SK-N-SH (cell line): ENCODE data around the gene PDZK1IP1. TPM values are rescaled to one million over a fixed set of nuclear protein-coding genes. Genes with fewer than 3 reads are reported as not detected.

Experiments
- CTCF ChIA-PET: fragments of 300-600, 350-600 bp; formaldehyde crosslinking; extraction: SDS; loops from one replicate; lab custom pipeline; 2021; lab: Yijun Ruan, JAX
- POLR2A ChIA-PET: fragments of 350-600 bp; sonication (Branson Sonifier 250); formaldehyde crosslinking; extraction: SDS; loops from one replicate; lab custom pipeline; 2020; ENCODE audit warnings: antibody characterized with exemption, inconsistent platforms; lab: Yijun Ruan, JAX
- DNase-seq: peaks from one replicate; pipeline ENCODE4 v3.0.0; 2012
- H2AFZ ChIP-seq: fragments of 200-600 bp; sonication (generic); 2 replicates; pipeline ENCODE4 v1.8.1; 2016; ENCODE audit warnings: antibody characterized with exemption, mild to moderate bottlenecking, low read depth
- H3F3A ChIP-seq: fragments of 200-600 bp; sonication (generic); replicated peaks from 2 replicates; pipeline ENCODE3; 2016; ENCODE audit warnings: antibody characterized with exemption, mild to moderate bottlenecking; ENCODE audit not compliant: insufficient read depth
- H3K27ac ChIP-seq, 2 experiments: fragments of 200-500 bp in 1 of 2; fragments of 200-600 bp in 1 of 2; sonication (Bioruptor generic) in 1 of 2; sonication (generic), shearing (Covaris generic) in 1 of 2; 2 replicates each; pipeline versions ENCODE4 v1.5.1 to v1.6.1; 2014 to 2016; ENCODE audit warnings: low read depth in 2 of 2, inconsistent platforms in 1 of 2, low read length in 1 of 2, mild to moderate bottlenecking in 1 of 2, mixed read lengths in 1 of 2
- H3K27me3 ChIP-seq: fragments of 200-600 bp; sonication (generic), shearing (Covaris generic); 2 replicates; pipeline ENCODE4 v1.6.1; 2016; ENCODE audit warnings: mixed run types; ENCODE audit not compliant: insufficient read depth
- H3K36me3 ChIP-seq, 2 experiments: fragments of 200-500 bp in 1 of 2; fragments of 200-600 bp in 1 of 2; sonication (Bioruptor generic) in 1 of 2; sonication (generic) in 1 of 2; replicated peaks in 1 of 2; 2 replicates each; pipeline versions ENCODE3 to v1.5.1; 2014 to 2016; ENCODE audit warnings: low read length in 1 of 2, mild to moderate bottlenecking in 1 of 2; ENCODE audit not compliant: insufficient read depth in 2 of 2, control insufficient read depth in 1 of 2
- H3K4me1 ChIP-seq, 2 experiments: fragments of 200-500 bp in 1 of 2; fragments of 200-600 bp in 1 of 2; sonication (Bioruptor generic) in 1 of 2; sonication (generic), shearing (Covaris generic) in 1 of 2; 2 replicates each; pipeline versions ENCODE4 v1.5.1 to v1.6.1; 2014 to 2016; ENCODE audit warnings: low read depth in 1 of 2, low read length in 1 of 2, mixed run types in 1 of 2; ENCODE audit not compliant: insufficient read depth in 2 of 2, control insufficient read depth in 1 of 2
- H3K4me2 ChIP-seq: fragments of 200-600 bp; sonication (generic), shearing (Covaris generic); 2 replicates; pipeline ENCODE4 v1.6.1; 2017; ENCODE audit warnings: mixed run types
- H3K4me3 ChIP-seq, 2 experiments: fragments of 200-500 bp in 1 of 2; fragments of 200-600 bp in 1 of 2; sonication (Bioruptor generic) in 1 of 2; sonication (generic), shearing (Covaris generic) in 1 of 2; 2 replicates each; pipeline versions ENCODE4 v1.5.1 to v1.8.1; 2014 to 2016; ENCODE audit warnings: low read depth in 2 of 2, inconsistent platforms in 1 of 2, low read length in 1 of 2, mild to moderate bottlenecking in 1 of 2, mixed read lengths in 1 of 2, moderate library complexity in 1 of 2
- H3K79me2 ChIP-seq: fragments of 200-600 bp; sonication (generic); 2 replicates; pipeline ENCODE4 v1.8.1; 2017; ENCODE audit warnings: mild to moderate bottlenecking; ENCODE audit not compliant: insufficient read depth
- H3K9ac ChIP-seq: fragments of 200-600 bp; sonication (generic); 2 replicates; pipeline ENCODE4 v1.6.1; 2017; ENCODE audit warnings: mixed run types
- H3K9me2 ChIP-seq: fragments of 200-600 bp; sonication (generic); 2 replicates; pipeline ENCODE4 v1.6.1; 2017; ENCODE audit warnings: mixed run types
- H3K9me3 ChIP-seq: fragments of 200-600 bp; sonication (generic); 2 replicates; pipeline ENCODE4 v1.6.1; 2017; ENCODE audit warnings: mixed run types, mild to moderate bottlenecking, moderate library complexity
- H4K20me1 ChIP-seq: fragments of 200-600 bp; sonication (generic); 2 replicates; pipeline ENCODE4 v1.6.1; 2017; ENCODE audit warnings: mild to moderate bottlenecking, mixed run types; ENCODE audit not compliant: insufficient read depth
- ELF1 ChIP-seq: IDR thresholded peaks from 2 replicates; pipeline ENCODE4 v1.4.0; 2012
- FOXJ3 ChIP-seq: sonication (generic); formaldehyde crosslinking; IDR thresholded peaks from 2 replicates; pipeline ENCODE4 v1.5.1; 2020; ENCODE audit warnings: mild to moderate bottlenecking, missing genetic modification reagents
- GABPA ChIP-seq: IDR thresholded peaks from 2 replicates; pipeline ENCODE4 v1.4.0; 2012; ENCODE audit warnings: low read depth, mild to moderate bottlenecking
- GATA2 ChIP-seq: sonication (generic); formaldehyde crosslinking; IDR thresholded peaks from 2 replicates; pipeline ENCODE4 v1.5.0; 2020; ENCODE audit warnings: mild to moderate bottlenecking, missing genetic modification reagents
- JUND ChIP-seq: IDR thresholded peaks from 2 replicates; pipeline ENCODE4 v1.4.0; 2012
- MEF2A ChIP-seq: IDR thresholded peaks from 2 replicates; pipeline ENCODE4 v1.4.0; 2012; ENCODE audit warnings: low read depth, borderline replicate concordance
- MXI1 ChIP-seq: IDR thresholded peaks from 2 replicates; pipeline ENCODE4 v1.6.1; 2012; ENCODE audit warnings: mild to moderate bottlenecking, low read depth, low read length, improper control_type of control experiment
- NRF1 ChIP-seq: IDR thresholded peaks from 2 replicates; pipeline ENCODE4 v1.6.1; 2012; ENCODE audit warnings: low read depth, mild to moderate bottlenecking, low read length
- POLR2AphosphoS5 ChIP-seq: IDR thresholded peaks from 2 replicates; pipeline ENCODE4 v1.6.1; 2012; ENCODE audit warnings: low read depth, low read length
- RCOR1 ChIP-seq: fragments of 150-350 bp; IDR thresholded peaks from 2 replicates; pipeline ENCODE4 v1.6.1; 2017; ENCODE audit warnings: antibody characterized with exemption, low read length
- RFX5 ChIP-seq: IDR thresholded peaks from 2 replicates; pipeline ENCODE4 v1.6.1; 2012; ENCODE audit warnings: mild to moderate bottlenecking, improper control_type of control experiment, low read length
- RXRA ChIP-seq: IDR thresholded peaks from 2 replicates; pipeline ENCODE4 v1.4.0; 2012; ENCODE audit warnings: low read depth, mild to moderate bottlenecking, borderline replicate concordance
- SIN3A ChIP-seq: IDR thresholded peaks from 2 replicates; pipeline ENCODE4 v1.6.1; 2012; ENCODE audit warnings: low read depth, mild to moderate bottlenecking, low read length, moderate library complexity, borderline replicate concordance
- TAF1 ChIP-seq: IDR thresholded peaks from 2 replicates; pipeline ENCODE4 v1.6.1; 2012; ENCODE audit warnings: low read depth, mild to moderate bottlenecking, low read length, moderate library complexity, borderline replicate concordance
- TEAD4 ChIP-seq: IDR thresholded peaks from 2 replicates; pipeline ENCODE4 v1.4.0; 2012; ENCODE audit warnings: mild to moderate bottlenecking, borderline replicate concordance; ENCODE audit not compliant: insufficient read depth
- WGBS: methylation state at CpG from one replicate; pipeline ENCODE4 v1.1.6; 2017; ENCODE audit warnings: low lambda C conversion rate; 5-methylcytosine and 5-hydroxymethylcytosine counted together
- polyA plus RNA-seq, 3 experiments: library from polyadenylated mRNA; depleted of rRNA; stranded (reverse); fragments of >200 nt; gene quantifications; 2 replicates each; pipeline ENCODE4 v1.2.3, GENCODE V29; 2012
- TF ChIP-seq, protein P1 (sequence below): IDR thresholded peaks from 2 replicates; pipeline ENCODE4 v1.4.0; 2012; ENCODE audit warnings: low read depth, borderline replicate concordance
- TF ChIP-seq, protein P2 (sequence below): fragments of 150-350 bp; IDR thresholded peaks from 2 replicates; pipeline ENCODE4 v1.6.1; 2017; ENCODE audit warnings: antibody characterized with exemption, low read length, low read depth, borderline replicate concordance
- TF ChIP-seq, protein P3 (sequence below): IDR thresholded peaks from 2 replicates; pipeline ENCODE4 v1.6.1; 2012; ENCODE audit warnings: mild to moderate bottlenecking, low read depth, low read length, moderate library complexity
- TF ChIP-seq, protein P4 (sequence below): IDR thresholded peaks from 2 replicates; pipeline ENCODE4 v1.4.0; 2012; ENCODE audit warnings: low read depth

Gene PDZK1IP1
- polyA plus RNA-seq, 1 of the 3 experiments (the other 2 are of a cell fraction), result not detected

DNA sequence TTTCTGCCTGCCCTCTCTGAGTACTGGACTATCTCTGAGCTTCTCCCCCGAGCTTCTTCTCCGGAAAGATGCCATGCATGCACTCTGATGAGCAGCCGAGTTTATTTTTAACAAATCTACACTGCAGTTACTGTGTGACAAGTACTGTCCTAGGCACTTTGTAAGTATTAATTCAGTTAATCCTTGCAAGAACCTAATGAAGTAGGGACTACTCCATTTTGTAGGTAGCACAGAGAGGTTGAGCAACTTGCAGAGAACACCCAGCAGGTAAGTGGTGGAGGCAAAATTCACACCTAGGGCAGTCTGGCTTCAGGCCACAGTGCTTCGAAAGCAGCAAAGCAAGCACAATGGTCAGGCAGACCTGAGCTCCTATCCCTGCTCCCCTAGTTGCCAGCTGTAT is 46.0 kb upstream of the PDZK1IP1 start:
- TF ChIP-seq POLR2AphosphoS5 (no peak), RFX5 (no peak), TEAD4 (no peak), TAF1 (no peak), RCOR1 (no peak)
- TF ChIP-seq, protein P1, sequence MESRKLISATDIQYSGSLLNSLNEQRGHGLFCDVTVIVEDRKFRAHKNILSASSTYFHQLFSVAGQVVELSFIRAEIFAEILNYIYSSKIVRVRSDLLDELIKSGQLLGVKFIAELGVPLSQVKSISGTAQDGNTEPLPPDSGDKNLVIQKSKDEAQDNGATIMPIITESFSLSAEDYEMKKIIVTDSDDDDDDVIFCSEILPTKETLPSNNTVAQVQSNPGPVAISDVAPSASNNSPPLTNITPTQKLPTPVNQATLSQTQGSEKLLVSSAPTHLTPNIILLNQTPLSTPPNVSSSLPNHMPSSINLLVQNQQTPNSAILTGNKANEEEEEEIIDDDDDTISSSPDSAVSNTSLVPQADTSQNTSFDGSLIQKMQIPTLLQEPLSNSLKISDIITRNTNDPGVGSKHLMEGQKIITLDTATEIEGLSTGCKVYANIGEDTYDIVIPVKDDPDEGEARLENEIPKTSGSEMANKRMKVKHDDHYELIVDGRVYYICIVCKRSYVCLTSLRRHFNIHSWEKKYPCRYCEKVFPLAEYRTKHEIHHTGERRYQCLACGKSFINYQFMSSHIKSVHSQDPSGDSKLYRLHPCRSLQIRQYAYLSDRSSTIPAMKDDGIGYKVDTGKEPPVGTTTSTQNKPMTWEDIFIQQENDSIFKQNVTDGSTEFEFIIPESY, result no peak
- Histone ChIP-seq H3F3A (peaks cover 3% of the 10 kb centered on the region), H3K9me3 (no peaks in the 10 kb centered on the region), H3K4me3 (no peak overlapping the region), H2AFZ (no peak overlapping the region), H4K20me1 (no peaks in the 10 kb centered on the region), H3K27me3 (peaks cover 47% of the 10 kb centered on the region), H3K9me2 (no peaks in the 10 kb centered on the region), H3K4me2 (no peak overlapping the region), H3K36me3 (no peaks in the 10 kb centered on the region), H3K79me2 (no peaks in the 10 kb centered on the region), H3K9ac (no peak overlapping the region), H3K27ac (no peak overlapping the region), H3K4me1 (peaks cover 0 to 2% of the 10 kb centered on the region in 2 experiments; a peak in 1 of 4 replicates)
- DNase-seq, result no peak
- WGBS, result 73% methylated on average over 4 of the region's 4 CpGs
- CTCF ChIA-PET, result interaction anchor here (1.2 to 2.4 kb wide), 3 partner anchors 27 to 57 kb away, joined by 5 to 9 read pairs (median 8); no protein-coding TSS in a partner anchor
- POLR2A ChIA-PET, result no interaction called here

DNA sequence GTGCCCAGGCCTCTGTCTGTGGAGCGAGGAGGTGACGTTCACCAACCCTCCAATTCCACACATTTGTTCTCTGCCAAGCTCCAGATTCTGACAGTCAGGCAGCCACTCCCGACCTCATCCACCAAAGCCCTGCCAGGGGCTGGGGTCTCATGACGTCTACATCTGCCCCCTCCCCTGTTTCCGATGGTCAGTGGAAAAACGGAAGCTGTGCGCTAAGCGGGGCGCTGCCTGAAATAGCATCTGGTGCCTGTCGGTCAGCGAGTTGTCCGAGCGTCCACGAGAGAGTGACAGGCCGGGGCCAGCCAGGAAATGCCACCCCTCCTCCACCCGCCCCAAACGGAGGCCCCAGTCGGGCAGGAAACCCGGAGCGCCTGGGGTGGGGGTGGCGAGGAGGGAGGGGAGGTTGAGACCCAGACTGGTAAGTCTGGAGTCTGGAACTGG is 45.4 kb upstream of the PDZK1IP1 start:
- no peaks in the 10 kb centered on the region for H3K9me2 ChIP-seq
- H3K4me2 ChIP-seq, result no peak overlapping the region
- H2AFZ ChIP-seq, result no peak overlapping the region
- TF ChIP-seq, protein P2, sequence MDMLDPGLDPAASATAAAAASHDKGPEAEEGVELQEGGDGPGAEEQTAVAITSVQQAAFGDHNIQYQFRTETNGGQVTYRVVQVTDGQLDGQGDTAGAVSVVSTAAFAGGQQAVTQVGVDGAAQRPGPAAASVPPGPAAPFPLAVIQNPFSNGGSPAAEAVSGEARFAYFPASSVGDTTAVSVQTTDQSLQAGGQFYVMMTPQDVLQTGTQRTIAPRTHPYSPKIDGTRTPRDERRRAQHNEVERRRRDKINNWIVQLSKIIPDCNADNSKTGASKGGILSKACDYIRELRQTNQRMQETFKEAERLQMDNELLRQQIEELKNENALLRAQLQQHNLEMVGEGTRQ, result no peak
- TF ChIP-seq GATA2 (CRISPR knock-in tag) (no peak), RXRA (no peak), NRF1 (no peak), MXI1 (no peak), JUND (no peak), TEAD4 (no peak), FOXJ3 (CRISPR knock-in tag) (no peak), MEF2A (no peak), SIN3A (no peak), RFX5 (no peak), ELF1 (no peak), GABPA (no peak)
- TF ChIP-seq, protein P1, result no peak
- TF ChIP-seq, protein P3, sequence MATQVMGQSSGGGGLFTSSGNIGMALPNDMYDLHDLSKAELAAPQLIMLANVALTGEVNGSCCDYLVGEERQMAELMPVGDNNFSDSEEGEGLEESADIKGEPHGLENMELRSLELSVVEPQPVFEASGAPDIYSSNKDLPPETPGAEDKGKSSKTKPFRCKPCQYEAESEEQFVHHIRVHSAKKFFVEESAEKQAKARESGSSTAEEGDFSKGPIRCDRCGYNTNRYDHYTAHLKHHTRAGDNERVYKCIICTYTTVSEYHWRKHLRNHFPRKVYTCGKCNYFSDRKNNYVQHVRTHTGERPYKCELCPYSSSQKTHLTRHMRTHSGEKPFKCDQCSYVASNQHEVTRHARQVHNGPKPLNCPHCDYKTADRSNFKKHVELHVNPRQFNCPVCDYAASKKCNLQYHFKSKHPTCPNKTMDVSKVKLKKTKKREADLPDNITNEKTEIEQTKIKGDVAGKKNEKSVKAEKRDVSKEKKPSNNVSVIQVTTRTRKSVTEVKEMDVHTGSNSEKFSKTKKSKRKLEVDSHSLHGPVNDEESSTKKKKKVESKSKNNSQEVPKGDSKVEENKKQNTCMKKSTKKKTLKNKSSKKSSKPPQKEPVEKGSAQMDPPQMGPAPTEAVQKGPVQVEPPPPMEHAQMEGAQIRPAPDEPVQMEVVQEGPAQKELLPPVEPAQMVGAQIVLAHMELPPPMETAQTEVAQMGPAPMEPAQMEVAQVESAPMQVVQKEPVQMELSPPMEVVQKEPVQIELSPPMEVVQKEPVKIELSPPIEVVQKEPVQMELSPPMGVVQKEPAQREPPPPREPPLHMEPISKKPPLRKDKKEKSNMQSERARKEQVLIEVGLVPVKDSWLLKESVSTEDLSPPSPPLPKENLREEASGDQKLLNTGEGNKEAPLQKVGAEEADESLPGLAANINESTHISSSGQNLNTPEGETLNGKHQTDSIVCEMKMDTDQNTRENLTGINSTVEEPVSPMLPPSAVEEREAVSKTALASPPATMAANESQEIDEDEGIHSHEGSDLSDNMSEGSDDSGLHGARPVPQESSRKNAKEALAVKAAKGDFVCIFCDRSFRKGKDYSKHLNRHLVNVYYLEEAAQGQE, result no peak
- TF ChIP-seq, protein P4, sequence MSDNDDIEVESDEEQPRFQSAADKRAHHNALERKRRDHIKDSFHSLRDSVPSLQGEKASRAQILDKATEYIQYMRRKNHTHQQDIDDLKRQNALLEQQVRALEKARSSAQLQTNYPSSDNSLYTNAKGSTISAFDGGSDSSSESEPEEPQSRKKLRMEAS, result no peak

More for the DNA sequence above, 45.4 kb upstream of the PDZK1IP1 start:
- Histone ChIP-seq H4K20me1 (0 out of 2 replicates have a peak, but pooled peaks cover 5% of the 10 kb centered on the region), H3F3A (peaks cover 3% of the 10 kb centered on the region), H3K27ac (no peak overlapping the region), H3K9ac (no peak overlapping the region), H3K4me3 (no peak overlapping the region), H3K79me2 (no peaks in the 10 kb centered on the region), H3K27me3 (peaks cover 52% of the 10 kb centered on the region), H3K9me3 (no peaks in the 10 kb centered on the region), H3K4me1 (peaks cover 0 to 2% of the 10 kb centered on the region in 2 experiments; a peak in 1 of 4 replicates), H3K36me3 (no peaks in the 10 kb centered on the region)
- 51% methylated on average over 7 of the region's 21 CpGs for WGBS
- CTCF ChIA-PET, result interaction anchor here (1.2 to 2.4 kb wide), 3 partner anchors 28 to 56 kb away, joined by 5 to 9 read pairs (median 8); no protein-coding TSS in a partner anchor
- DNase-seq, result no peak
- POLR2A ChIA-PET, result no interaction called here
